Measurements from ENCODE around the gene FREM1. TPM values are rescaled to one million over a fixed set of nuclear protein-coding genes. Genes with fewer than 3 reads are reported as not detected.

FREM1 gene
- polyA plus RNA-seq, 1 of the 3 experiments (the other 2 are of a cell fraction) = 0.26 TPM

DNA sequence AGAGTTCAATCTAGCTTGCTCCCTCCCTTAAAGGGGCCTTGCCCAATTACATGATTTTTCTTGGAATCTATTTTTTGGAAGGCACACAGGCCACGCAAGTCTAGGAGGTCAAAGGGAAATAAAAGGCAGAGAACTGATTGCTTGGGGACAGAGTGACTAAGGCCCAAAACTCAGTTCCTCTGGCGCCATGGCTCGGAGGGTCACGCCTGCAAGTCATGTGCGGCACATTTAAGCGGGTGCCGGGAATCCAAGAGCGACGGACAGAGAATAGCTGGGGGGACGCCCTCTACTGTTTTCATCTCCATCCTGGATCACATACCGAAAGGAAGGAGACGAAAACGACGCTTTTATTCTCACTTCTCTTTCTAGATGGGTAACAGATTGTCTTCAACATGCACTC lies 78.6 kb downstream of the FREM1 start:
- no peaks in the 10 kb centered on the region for H3K9me3 ChIP-seq
- H3K9ac ChIP-seq = no peak overlapping the region
- no peak for DNase-seq
- no peak overlapping the region for H3K27ac ChIP-seq (ENCODE audit: low read depth in 2 of 2, low read length in 1 of 2)
- H4K20me1 ChIP-seq (ENCODE audit: insufficient read depth) = no peaks in the 10 kb centered on the region
- POLR2A ChIA-PET = no interaction called here
- H3K79me2 ChIP-seq (ENCODE audit: insufficient read depth) = no peaks in the 10 kb centered on the region
- H3K36me3 ChIP-seq (replicated peaks in 1 of 2; ENCODE audit: control insufficient read depth in 1 of 2, insufficient read depth in 2 of 2, low read length in 1 of 2) = no peaks in the 10 kb centered on the region
- no peaks in the 10 kb centered on the region for H3K9me2 ChIP-seq
- TF ChIP-seq, protein P1, sequence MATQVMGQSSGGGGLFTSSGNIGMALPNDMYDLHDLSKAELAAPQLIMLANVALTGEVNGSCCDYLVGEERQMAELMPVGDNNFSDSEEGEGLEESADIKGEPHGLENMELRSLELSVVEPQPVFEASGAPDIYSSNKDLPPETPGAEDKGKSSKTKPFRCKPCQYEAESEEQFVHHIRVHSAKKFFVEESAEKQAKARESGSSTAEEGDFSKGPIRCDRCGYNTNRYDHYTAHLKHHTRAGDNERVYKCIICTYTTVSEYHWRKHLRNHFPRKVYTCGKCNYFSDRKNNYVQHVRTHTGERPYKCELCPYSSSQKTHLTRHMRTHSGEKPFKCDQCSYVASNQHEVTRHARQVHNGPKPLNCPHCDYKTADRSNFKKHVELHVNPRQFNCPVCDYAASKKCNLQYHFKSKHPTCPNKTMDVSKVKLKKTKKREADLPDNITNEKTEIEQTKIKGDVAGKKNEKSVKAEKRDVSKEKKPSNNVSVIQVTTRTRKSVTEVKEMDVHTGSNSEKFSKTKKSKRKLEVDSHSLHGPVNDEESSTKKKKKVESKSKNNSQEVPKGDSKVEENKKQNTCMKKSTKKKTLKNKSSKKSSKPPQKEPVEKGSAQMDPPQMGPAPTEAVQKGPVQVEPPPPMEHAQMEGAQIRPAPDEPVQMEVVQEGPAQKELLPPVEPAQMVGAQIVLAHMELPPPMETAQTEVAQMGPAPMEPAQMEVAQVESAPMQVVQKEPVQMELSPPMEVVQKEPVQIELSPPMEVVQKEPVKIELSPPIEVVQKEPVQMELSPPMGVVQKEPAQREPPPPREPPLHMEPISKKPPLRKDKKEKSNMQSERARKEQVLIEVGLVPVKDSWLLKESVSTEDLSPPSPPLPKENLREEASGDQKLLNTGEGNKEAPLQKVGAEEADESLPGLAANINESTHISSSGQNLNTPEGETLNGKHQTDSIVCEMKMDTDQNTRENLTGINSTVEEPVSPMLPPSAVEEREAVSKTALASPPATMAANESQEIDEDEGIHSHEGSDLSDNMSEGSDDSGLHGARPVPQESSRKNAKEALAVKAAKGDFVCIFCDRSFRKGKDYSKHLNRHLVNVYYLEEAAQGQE (IDR thresholded peaks at IDR 0.05; ENCODE audit: low read depth, low read length) = no peak
- TF ChIP-seq JUND (IDR thresholded peaks at IDR 0.05) (no peak), MXI1 (IDR thresholded peaks at IDR 0.05; ENCODE audit: low read depth, low read length) (no peak), FOSL2 (IDR thresholded peaks at IDR 0.05; ENCODE audit: borderline replicate concordance, low read depth) (no peak)
- TF ChIP-seq, protein P2, sequence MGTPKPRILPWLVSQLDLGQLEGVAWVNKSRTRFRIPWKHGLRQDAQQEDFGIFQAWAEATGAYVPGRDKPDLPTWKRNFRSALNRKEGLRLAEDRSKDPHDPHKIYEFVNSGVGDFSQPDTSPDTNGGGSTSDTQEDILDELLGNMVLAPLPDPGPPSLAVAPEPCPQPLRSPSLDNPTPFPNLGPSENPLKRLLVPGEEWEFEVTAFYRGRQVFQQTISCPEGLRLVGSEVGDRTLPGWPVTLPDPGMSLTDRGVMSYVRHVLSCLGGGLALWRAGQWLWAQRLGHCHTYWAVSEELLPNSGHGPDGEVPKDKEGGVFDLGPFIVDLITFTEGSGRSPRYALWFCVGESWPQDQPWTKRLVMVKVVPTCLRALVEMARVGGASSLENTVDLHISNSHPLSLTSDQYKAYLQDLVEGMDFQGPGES (IDR thresholded peaks at IDR 0.05; ENCODE audit: low read depth, low read length) = no peak
- no peak overlapping the region for H2AFZ ChIP-seq (ENCODE audit: low read depth)
- H3K4me2 ChIP-seq = no peak overlapping the region
- no peaks in the 10 kb centered on the region for H3K27me3 ChIP-seq (ENCODE audit: insufficient read depth)
- CTCF ChIA-PET = interaction anchor here (2.6 kb wide), 1 partner anchor 15 kb away, joined by 7 read pairs; no protein-coding TSS in a partner anchor
- H3K4me1 ChIP-seq (ENCODE audit: control insufficient read depth in 1 of 2, insufficient read depth in 2 of 2, low read depth in 1 of 2, low read length in 1 of 2) = no peaks in the 10 kb centered on the region; a peak in 1 of 4 replicates
- H3F3A ChIP-seq (replicated peaks; ENCODE audit: insufficient read depth) = no peaks in the 10 kb centered on the region
- 82% methylated on average over 14 of the region's 14 CpGs for WGBS (ENCODE audit: low lambda C conversion rate)
- H3K4me3 ChIP-seq (ENCODE audit: low read depth in 2 of 2, low read length in 1 of 2) = no peak overlapping the region

DNA sequence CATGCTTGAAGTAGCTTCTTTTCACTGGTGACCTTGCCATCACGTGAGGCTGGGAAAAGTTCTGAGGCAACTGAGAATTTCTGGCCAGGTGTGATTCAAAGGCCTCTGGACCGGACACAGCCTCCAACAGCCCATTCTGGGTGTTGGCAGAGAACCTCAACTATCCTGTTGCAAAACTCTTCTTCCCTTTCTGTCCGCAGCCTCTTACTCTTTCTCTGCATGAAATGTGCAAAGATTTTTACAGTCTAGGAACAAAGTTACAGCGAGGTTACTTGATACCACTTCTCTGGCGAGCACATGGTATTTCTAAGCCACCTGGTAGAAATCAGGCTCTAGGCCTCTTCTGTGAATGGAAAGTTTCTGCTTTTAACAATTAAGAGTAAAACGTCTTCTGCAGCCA lies 79.2 kb downstream of the FREM1 start:
- Histone ChIP-seq H3K27me3 (ENCODE audit: insufficient read depth) (no peaks in the 10 kb centered on the region), H3K27ac (ENCODE audit: low read depth in 2 of 2, low read length in 1 of 2) (no peak overlapping the region), H3K9me3 (no peaks in the 10 kb centered on the region), H3K9ac (no peak overlapping the region), H3K9me2 (no peaks in the 10 kb centered on the region), H4K20me1 (ENCODE audit: insufficient read depth) (no peaks in the 10 kb centered on the region), H3K4me2 (no peak overlapping the region), H3F3A (replicated peaks; ENCODE audit: insufficient read depth) (no peaks in the 10 kb centered on the region), H3K4me3 (ENCODE audit: low read depth in 2 of 2, low read length in 1 of 2) (no peak overlapping the region), H3K4me1 (ENCODE audit: control insufficient read depth in 1 of 2, insufficient read depth in 2 of 2, low read depth in 1 of 2, low read length in 1 of 2) (no peaks in the 10 kb centered on the region; a peak in 1 of 4 replicates), H3K79me2 (ENCODE audit: insufficient read depth) (no peaks in the 10 kb centered on the region), H3K36me3 (replicated peaks in 1 of 2; ENCODE audit: control insufficient read depth in 1 of 2, insufficient read depth in 2 of 2, low read length in 1 of 2) (no peaks in the 10 kb centered on the region), H2AFZ (ENCODE audit: low read depth) (no peak overlapping the region)
- 56% methylated on average over 6 of the region's 6 CpGs for WGBS (ENCODE audit: low lambda C conversion rate)
- POLR2A ChIA-PET = no interaction called here
- CTCF ChIA-PET = interaction anchor here (2.6 kb wide), 1 partner anchor 16 kb away, joined by 7 read pairs; no protein-coding TSS in a partner anchor
- DNase-seq = no peak
- TF ChIP-seq, protein P3, sequence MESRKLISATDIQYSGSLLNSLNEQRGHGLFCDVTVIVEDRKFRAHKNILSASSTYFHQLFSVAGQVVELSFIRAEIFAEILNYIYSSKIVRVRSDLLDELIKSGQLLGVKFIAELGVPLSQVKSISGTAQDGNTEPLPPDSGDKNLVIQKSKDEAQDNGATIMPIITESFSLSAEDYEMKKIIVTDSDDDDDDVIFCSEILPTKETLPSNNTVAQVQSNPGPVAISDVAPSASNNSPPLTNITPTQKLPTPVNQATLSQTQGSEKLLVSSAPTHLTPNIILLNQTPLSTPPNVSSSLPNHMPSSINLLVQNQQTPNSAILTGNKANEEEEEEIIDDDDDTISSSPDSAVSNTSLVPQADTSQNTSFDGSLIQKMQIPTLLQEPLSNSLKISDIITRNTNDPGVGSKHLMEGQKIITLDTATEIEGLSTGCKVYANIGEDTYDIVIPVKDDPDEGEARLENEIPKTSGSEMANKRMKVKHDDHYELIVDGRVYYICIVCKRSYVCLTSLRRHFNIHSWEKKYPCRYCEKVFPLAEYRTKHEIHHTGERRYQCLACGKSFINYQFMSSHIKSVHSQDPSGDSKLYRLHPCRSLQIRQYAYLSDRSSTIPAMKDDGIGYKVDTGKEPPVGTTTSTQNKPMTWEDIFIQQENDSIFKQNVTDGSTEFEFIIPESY (IDR thresholded peaks at IDR 0.05; ENCODE audit: borderline replicate concordance, low read depth) = no peak
- TF ChIP-seq POLR2AphosphoS5 (IDR thresholded peaks at IDR 0.05; ENCODE audit: low read depth, low read length) (no peak), MEF2A (IDR thresholded peaks at IDR 0.05; ENCODE audit: borderline replicate concordance, low read depth) (no peak), JUND (IDR thresholded peaks at IDR 0.05) (no peak), NFIC (IDR thresholded peaks at IDR 0.05; ENCODE audit: borderline replicate concordance) (no peak), CHD2 (IDR thresholded peaks at IDR 0.05; ENCODE audit: low read length, partially characterized antibody) (no peak), GABPA (IDR thresholded peaks at IDR 0.05; ENCODE audit: low read depth) (no peak), RCOR1 (IDR thresholded peaks at IDR 0.05; ENCODE audit: low read length) (no peak), SIN3A (IDR thresholded peaks at IDR 0.05; ENCODE audit: borderline replicate concordance, low read depth, low read length) (no peak), ELF1 (IDR thresholded peaks at IDR 0.05) (no peak), FOXM1 (IDR thresholded peaks at IDR 0.05; ENCODE audit: low read depth) (no peak), MXI1 (IDR thresholded peaks at IDR 0.05; ENCODE audit: low read depth, low read length) (no peak)
- TF ChIP-seq, protein P4, sequence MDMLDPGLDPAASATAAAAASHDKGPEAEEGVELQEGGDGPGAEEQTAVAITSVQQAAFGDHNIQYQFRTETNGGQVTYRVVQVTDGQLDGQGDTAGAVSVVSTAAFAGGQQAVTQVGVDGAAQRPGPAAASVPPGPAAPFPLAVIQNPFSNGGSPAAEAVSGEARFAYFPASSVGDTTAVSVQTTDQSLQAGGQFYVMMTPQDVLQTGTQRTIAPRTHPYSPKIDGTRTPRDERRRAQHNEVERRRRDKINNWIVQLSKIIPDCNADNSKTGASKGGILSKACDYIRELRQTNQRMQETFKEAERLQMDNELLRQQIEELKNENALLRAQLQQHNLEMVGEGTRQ (IDR thresholded peaks at IDR 0.05; ENCODE audit: borderline replicate concordance, low read depth, low read length) = no peak
- TF ChIP-seq, protein P1 (IDR thresholded peaks at IDR 0.05; ENCODE audit: low read depth, low read length) = no peak
